ENCODE measurements around the gene CCN2. TPM values are rescaled to one million over a fixed set of nuclear protein-coding genes. Genes with fewer than 3 reads are reported as not detected.
A peak's percentile ranks its signal among the peaks of the same experiment; 100 is the strongest.

CCN2 gene
- total RNA-seq, 1 donor from 2014 or later, result 54.5 TPM

DNA sequence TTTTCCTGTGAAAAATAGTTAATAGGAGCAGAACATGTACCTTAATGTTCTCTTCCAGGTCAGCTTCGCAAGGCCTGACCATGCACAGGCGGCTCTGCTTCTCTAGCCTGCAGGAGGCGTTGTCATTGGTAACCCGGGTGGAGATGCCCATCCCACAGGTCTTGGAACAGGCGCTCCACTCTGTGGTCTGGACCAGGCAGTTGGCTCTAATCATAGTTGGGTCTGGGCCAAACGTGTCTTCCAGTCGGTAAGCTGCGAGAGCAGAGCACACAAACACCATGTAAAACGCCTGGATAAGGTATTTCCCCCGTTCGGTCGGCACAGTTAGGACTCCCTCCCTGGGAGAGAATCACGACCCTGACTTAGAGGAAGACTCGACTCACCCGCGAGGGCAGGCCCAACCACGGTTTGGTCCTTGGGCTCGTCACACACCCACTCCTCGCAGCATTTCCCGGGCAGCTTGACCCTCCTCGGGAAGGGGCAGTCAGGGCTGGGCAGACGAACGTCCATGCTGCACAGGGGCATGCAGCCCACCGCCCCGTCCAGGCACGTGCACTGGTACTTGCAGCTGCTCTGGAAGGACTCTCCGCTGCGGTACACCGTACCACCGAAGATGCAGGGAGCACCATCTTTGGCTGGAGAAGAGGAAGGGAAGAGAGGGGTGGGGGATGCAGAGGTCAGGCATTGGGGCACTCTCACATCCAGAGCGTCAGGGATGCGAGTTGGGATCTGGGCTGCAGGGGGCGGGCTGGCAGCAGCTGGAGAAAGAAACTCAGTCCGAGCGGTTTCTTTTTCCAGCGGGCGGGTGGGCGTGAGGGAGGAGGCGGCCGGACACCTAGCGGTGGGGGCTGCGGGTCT, 1.0 kb downstream of the CCN2 start:
- Histone ChIP-seq H2AFZ (replicated peaks) (no peak overlapping the region), H3F3A (ENCODE audit: low read depth) (peaks cover 18% of the 10 kb centered on the region), H3K4me2 (peak overlapping the region; percentile 92), H3K36me3 (no peaks in the 10 kb centered on the region), H3K27me3 (no peaks in the 10 kb centered on the region), H3K27ac (peak overlapping the region; percentile 98), H4K20me1 (ENCODE audit: low read depth) (peaks cover 24% of the 10 kb centered on the region), H3K9me3 (ENCODE audit: low read depth) (no peaks in the 10 kb centered on the region), H3K4me3 (peak overlapping the region; percentile 87), H3K9ac (peak overlapping the region; percentile 78), H3K79me2 (ENCODE audit: low read depth) (peaks cover 51% of the 10 kb centered on the region), H3K4me1 (peaks cover 35% of the 10 kb centered on the region)
- peak; percentile 91 for DNase-seq (ENCODE audit: low spot score)
- Mint-ChIP-seq H3K27ac (peak overlapping the region; percentile 90), H3K36me3 (peaks cover 16% of the 10 kb centered on the region), H3K27me3 (ENCODE audit: insufficient read depth, low read depth) (peaks cover 3% of the 10 kb centered on the region), H3K4me1 (peaks cover 64% of the 10 kb centered on the region), H3K4me3 (peak overlapping the region; percentile 92), H3K9me3 (no peaks in the 10 kb centered on the region)
- no peak for TF ChIP-seq EZH2 (IDR thresholded peaks at IDR 0.05)
- TF ChIP-seq, protein P1, sequence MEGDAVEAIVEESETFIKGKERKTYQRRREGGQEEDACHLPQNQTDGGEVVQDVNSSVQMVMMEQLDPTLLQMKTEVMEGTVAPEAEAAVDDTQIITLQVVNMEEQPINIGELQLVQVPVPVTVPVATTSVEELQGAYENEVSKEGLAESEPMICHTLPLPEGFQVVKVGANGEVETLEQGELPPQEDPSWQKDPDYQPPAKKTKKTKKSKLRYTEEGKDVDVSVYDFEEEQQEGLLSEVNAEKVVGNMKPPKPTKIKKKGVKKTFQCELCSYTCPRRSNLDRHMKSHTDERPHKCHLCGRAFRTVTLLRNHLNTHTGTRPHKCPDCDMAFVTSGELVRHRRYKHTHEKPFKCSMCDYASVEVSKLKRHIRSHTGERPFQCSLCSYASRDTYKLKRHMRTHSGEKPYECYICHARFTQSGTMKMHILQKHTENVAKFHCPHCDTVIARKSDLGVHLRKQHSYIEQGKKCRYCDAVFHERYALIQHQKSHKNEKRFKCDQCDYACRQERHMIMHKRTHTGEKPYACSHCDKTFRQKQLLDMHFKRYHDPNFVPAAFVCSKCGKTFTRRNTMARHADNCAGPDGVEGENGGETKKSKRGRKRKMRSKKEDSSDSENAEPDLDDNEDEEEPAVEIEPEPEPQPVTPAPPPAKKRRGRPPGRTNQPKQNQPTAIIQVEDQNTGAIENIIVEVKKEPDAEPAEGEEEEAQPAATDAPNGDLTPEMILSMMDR (IDR thresholded peaks at IDR 0.05), result peak; percentile 66

DNA sequence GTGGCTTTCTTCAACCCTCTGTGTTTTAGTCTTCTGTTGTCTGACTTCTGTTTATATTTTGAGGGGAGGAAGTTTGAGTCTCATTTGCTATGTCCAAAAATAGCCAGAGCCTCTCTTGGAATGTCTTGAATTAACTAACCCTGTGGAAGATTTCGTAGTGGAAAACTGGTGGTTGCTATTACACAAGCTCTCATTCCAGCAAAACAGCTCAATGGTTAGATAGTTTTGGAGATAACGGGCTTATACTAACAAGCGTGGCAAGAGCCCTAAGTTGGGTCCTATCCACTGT, 1.6 kb downstream of the CCN2 start:
- H4K20me1 ChIP-seq (ENCODE audit: low read depth), result peaks cover 24% of the 10 kb centered on the region
- peak overlapping the region; percentile 64 for H3K27ac Mint-ChIP-seq
- H3K4me1 ChIP-seq, result peaks cover 30% of the 10 kb centered on the region
- H3K79me2 ChIP-seq (ENCODE audit: low read depth), result peaks cover 51% of the 10 kb centered on the region
- H3K27ac ChIP-seq, result no peak overlapping the region
- no peaks in the 10 kb centered on the region for H3K9me3 ChIP-seq (ENCODE audit: low read depth)
- TF ChIP-seq, protein P1 (IDR thresholded peaks at IDR 0.05), result no peak
- no peak for TF ChIP-seq EZH2phosphoT487 (IDR thresholded peaks at IDR 0.05)
- no peak for TF ChIP-seq EZH2 (IDR thresholded peaks at IDR 0.05)
- H3K4me1 Mint-ChIP-seq, result peaks cover 58% of the 10 kb centered on the region
- peak overlapping the region; percentile 92 for H3K4me3 Mint-ChIP-seq
- peaks cover 18% of the 10 kb centered on the region for H3F3A ChIP-seq (ENCODE audit: low read depth)
- no peaks in the 10 kb centered on the region for H3K36me3 ChIP-seq
- H3K27me3 Mint-ChIP-seq (ENCODE audit: insufficient read depth, low read depth), result peaks cover 3% of the 10 kb centered on the region
- no peaks in the 10 kb centered on the region for H3K27me3 ChIP-seq
- H3K4me2 ChIP-seq, result peak overlapping the region; percentile 92
- H2AFZ ChIP-seq (replicated peaks), result no peak overlapping the region
- no peaks in the 10 kb centered on the region for H3K9me3 Mint-ChIP-seq
- peak overlapping the region; percentile 87 for H3K4me3 ChIP-seq
- H3K9ac ChIP-seq, result no peak overlapping the region
- no peak for DNase-seq (ENCODE audit: low spot score)
- peaks cover 16% of the 10 kb centered on the region for H3K36me3 Mint-ChIP-seq

DNA sequence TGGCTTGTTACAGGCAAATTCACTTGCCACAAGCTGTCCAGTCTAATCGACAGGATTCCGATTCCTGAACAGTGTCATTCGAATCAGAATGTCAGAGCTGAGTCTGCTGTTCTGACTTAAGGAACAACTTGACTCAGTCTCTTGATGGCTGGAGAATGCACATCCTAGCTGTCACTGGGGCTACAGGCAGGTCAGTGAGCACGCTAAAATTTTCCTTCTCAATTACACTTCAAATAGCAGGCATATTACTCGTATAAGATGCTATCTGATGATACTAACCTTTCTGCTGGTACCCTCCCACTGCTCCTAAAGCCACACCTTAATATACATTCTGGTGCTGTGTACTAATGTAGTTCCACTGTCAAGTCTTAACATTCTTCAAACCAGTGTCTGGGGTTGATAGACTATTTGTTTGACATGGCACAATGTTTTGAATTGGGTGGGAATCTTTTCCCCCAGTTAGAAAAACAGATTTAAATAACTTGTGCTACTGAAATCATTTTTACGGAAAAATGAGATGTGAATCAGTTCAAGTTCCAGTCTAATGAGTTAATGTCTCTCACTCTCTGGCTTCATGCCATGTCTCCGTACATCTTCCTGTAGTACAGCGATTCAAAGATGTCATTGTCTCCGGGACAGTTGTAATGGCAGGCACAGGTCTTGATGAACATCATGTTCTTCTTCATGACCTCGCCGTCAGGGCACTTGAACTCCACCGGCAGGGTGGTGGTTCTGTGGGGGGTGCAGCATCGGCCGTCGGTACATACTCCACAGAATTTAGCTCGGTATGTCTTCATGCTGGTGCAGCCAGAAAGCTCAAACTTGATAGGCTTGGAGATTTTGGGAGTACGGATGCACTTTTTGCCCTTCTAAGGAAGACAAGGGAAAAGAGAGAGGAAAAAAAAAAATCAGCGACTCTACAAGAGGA, 2.2 kb downstream of the CCN2 start:
- TF ChIP-seq, protein P1 (IDR thresholded peaks at IDR 0.05), result no peak
- TF ChIP-seq EZH2 (IDR thresholded peaks at IDR 0.05), result no peak
- no peak for TF ChIP-seq EZH2phosphoT487 (IDR thresholded peaks at IDR 0.05)
- peaks cover 52% of the 10 kb centered on the region for H3K4me1 Mint-ChIP-seq
- no peak for DNase-seq (ENCODE audit: low spot score)
- Histone ChIP-seq H3K4me3 (peak overlapping the region; percentile 87), H3K4me1 (peaks cover 25% of the 10 kb centered on the region), H3K4me2 (peak overlapping the region; percentile 92), H3K9me3 (ENCODE audit: low read depth) (no peaks in the 10 kb centered on the region), H4K20me1 (ENCODE audit: low read depth) (peaks cover 24% of the 10 kb centered on the region), H3K79me2 (ENCODE audit: low read depth) (peaks cover 48% of the 10 kb centered on the region), H2AFZ (replicated peaks) (no peak overlapping the region), H3K9ac (no peak overlapping the region), H3F3A (ENCODE audit: low read depth) (peaks cover 18% of the 10 kb centered on the region), H3K27me3 (no peaks in the 10 kb centered on the region), H3K36me3 (no peaks in the 10 kb centered on the region), H3K27ac (no peak overlapping the region)
- H3K4me3 Mint-ChIP-seq, result peak overlapping the region; percentile 92
- H3K9me3 Mint-ChIP-seq, result no peaks in the 10 kb centered on the region
- peaks cover 3% of the 10 kb centered on the region for H3K27me3 Mint-ChIP-seq (ENCODE audit: insufficient read depth, low read depth)
- H3K36me3 Mint-ChIP-seq, result peaks cover 16% of the 10 kb centered on the region
- peak overlapping the region; percentile 64 for H3K27ac Mint-ChIP-seq
